AG09309 (cell line): ENCODE results near the gene TOX2.

Experiments used
- DNase-seq: peaks from one replicate; pipeline ENCODE4 v3.0.0-alpha.2; 2010; ENCODE audit warnings: low read depth
- H3K4me3 ChIP-seq: 2 replicates; pipeline ENCODE4 v1.5.1; 2011; ENCODE audit warnings: mild to moderate bottlenecking, low read depth, low read length, moderate library complexity; ENCODE audit not compliant: control insufficient read depth
- TF ChIP-seq, protein P1 (sequence below): IDR thresholded peaks from 2 replicates; pipeline ENCODE4 v1.5.1; 2011; ENCODE audit warnings: mild to moderate bottlenecking, low read depth, low read length, inconsistent platforms; ENCODE audit not compliant: insufficient read depth, control insufficient read depth; ENCODE audit errors: missing control alignments

The TOX2 gene

GRCh38 chr20:43955062-43955749, 40.6 kb downstream of the TOX2 start:
- TF ChIP-seq, protein P1, sequence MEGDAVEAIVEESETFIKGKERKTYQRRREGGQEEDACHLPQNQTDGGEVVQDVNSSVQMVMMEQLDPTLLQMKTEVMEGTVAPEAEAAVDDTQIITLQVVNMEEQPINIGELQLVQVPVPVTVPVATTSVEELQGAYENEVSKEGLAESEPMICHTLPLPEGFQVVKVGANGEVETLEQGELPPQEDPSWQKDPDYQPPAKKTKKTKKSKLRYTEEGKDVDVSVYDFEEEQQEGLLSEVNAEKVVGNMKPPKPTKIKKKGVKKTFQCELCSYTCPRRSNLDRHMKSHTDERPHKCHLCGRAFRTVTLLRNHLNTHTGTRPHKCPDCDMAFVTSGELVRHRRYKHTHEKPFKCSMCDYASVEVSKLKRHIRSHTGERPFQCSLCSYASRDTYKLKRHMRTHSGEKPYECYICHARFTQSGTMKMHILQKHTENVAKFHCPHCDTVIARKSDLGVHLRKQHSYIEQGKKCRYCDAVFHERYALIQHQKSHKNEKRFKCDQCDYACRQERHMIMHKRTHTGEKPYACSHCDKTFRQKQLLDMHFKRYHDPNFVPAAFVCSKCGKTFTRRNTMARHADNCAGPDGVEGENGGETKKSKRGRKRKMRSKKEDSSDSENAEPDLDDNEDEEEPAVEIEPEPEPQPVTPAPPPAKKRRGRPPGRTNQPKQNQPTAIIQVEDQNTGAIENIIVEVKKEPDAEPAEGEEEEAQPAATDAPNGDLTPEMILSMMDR, result no peak
- H3K4me3 ChIP-seq, result no peak overlapping the region
- DNase-seq, result peak; percentile 87

DNA sequence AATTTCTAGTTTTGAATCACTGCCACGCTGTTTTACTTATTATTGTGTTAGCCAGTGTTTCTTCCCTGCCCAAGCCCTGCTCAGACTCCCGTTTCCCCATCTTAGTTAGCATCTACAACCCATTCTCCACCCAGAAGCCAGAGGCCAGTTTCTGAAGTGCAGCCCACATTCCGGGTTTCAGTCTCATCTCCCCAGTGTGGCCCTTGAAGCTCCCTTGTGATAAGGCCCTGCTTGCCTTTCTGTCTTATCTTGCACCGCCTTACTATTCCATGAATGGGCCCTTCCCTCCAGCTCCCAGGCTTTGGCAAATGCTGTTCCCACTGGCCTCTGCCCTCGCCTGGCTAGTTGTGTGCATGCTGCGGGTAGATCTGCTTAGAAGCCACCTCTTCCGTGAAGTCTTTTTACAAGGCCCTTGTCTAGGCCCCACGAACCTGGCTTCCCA, 41.1 kb downstream of the TOX2 start:
- TF ChIP-seq, protein P1, result no peak

GRCh38 chr20:43957392-43957791, 42.7 kb downstream of the TOX2 start:
- H3K4me3 ChIP-seq, result no peak overlapping the region
- TF ChIP-seq, protein P1, result no peak
- DNase-seq, result no peak

More for the DNA sequence above, 41.1 kb downstream of the TOX2 start:
- DNase-seq, result no peak
- no peak overlapping the region for H3K4me3 ChIP-seq

DNA sequence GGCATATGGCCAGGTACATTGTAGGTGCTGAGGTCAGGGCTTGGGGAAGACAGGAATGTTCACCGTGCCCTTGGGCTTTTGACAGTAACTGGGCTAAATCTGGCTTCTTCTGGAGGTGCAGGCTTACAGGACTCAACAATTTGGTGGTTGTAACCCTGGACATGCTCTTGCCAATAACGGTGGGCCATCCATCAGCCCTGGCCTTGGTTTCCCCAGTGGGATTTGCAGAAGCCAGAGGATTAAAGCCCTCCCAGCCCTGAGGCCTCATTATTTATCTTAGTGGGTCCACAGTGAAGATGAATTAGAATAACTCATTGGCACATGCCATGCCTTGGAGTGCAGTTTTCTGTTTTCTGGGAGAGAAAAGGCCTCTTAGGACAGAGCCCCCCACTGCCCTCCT, 44.0 kb downstream of the TOX2 start:
- DNase-seq, result no peak
- H3K4me3 ChIP-seq, result no peak overlapping the region
- TF ChIP-seq, protein P1, result no peak

- DNase-seq, result no peak
- TF ChIP-seq, protein P1, result no peak
- H3K4me3 ChIP-seq, result no peak overlapping the region
These were observed 44.6 kb downstream of the TOX2 start for GRCh38 chr20:43959079-43959919.

DNA sequence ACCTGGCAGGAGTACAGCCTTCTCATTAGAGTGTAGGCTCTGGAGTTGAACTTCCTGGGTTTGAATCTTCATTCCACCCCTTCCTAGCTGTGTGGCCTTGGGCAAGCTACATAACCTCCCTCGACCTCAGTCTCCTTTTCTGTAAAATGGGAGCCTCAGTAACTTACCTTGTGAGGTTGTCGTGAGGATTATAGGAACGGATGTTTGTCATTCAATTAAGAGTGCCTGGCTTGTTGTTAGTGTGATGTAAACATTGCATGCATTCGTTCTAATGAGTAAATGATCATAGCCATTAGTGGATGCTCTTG, 45.2 kb downstream of the TOX2 start:
- DNase-seq, result no peak
- TF ChIP-seq, protein P1, result no peak
- no peak overlapping the region for H3K4me3 ChIP-seq
